HEK293T (cell line): ENCODE measurements around the gene NEUROG2.

Source experiments
- BHLHE40 ChIP-seq: fragments of 450-650 bp; IDR thresholded peaks from 2 replicates; pipeline ENCODE4 v1.6.1; 2016; ENCODE audit warnings: mild to moderate bottlenecking, moderate library complexity, borderline replicate concordance
- CTBP1 ChIP-seq: fragments of 450-650 bp; IDR thresholded peaks from 2 replicates; pipeline ENCODE4 v1.6.1; 2016; ENCODE audit warnings: borderline replicate concordance
- HDGF ChIP-seq: fragments of 450-650 bp; IDR thresholded peaks from 2 replicates; pipeline ENCODE4 v1.6.1; 2017; ENCODE audit warnings: antibody characterized with exemption, borderline replicate concordance
- SP1 ChIP-seq: fragments of 450-650 bp; IDR thresholded peaks from 2 replicates; pipeline ENCODE4 v1.6.1; 2017

DNA sequence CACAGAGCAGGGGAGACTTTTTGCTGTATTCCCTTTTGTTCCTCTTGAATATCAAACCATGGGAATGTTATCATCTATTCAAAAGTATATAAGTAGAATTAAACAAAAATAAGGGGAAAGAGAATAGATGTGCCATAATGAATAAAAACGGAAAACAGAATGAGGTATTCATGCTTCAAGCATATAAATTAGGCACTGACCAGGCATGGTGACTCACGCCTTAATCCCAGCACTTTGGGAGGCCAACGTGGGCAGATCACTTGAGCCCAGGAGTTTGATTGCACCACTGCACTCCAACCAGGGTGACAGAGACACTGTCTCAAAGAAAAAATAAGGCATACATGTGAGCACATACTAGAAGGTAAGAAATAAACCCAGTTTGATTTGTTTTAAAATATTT, 16.3 kb upstream of the NEUROG2 start:
- TF ChIP-seq BHLHE40 (no peak), SP1 (no peak), CTBP1 (no peak), HDGF (no peak)
